GM19351 (cell line): Measurements from ENCODE around the gene IRF3.
"Not testable (repeated sequence)": the region's sequence is repeated elsewhere in the genome, so short reads cannot be mapped to it uniquely, and the experiment has no call there.

Experiments
- ATAC-seq: cut with Tn5 transposase; IDR thresholded peaks from one replicate; pipeline ENCODE4 v1.9.1; 2021; ENCODE audit warnings: mild to moderate bottlenecking, moderate library complexity; ENCODE audit not compliant: unreplicated experiment

The IRF3 gene

GRCh38 chr19:49651820-49652550 lies 13.7 kb downstream of the IRF3 start:
- no peak for ATAC-seq

GRCh38 chr19:49651029-49651819 lies 14.4 kb downstream of the IRF3 start:
- no peak for ATAC-seq

GRCh38 chr19:49646586-49646985 lies 19.1 kb downstream of the IRF3 start:
- no peak for ATAC-seq

GRCh38 chr19:49645995-49646394 lies 19.7 kb downstream of the IRF3 start:
- no peak for ATAC-seq

- ATAC-seq, result no peak
Observed at GRCh38 chr19:49645592-49645991, 20.1 kb downstream of the IRF3 start.

- no peak for ATAC-seq
Observed at GRCh38 chr19:49643466-49643865, 22.2 kb downstream of the IRF3 start.

GRCh38 chr19:49642492-49643035 lies 23.1 kb downstream of the IRF3 start:
- ATAC-seq, result no peak

GRCh38 chr19:49641688-49642491 lies 23.8 kb downstream of the IRF3 start, which contains the start of gene SCAF1:
Gene SCAF1 (plus strand): TSS chr19:49642209. CDS start chr19:49645027, 2,818 bp downstream.
- peak; percentile 51 for ATAC-seq

- peak; percentile 53 for ATAC-seq
Observed at GRCh38 chr19:49640113-49640898, 25.4 kb downstream of the IRF3 start, which contains the start of gene RRAS. Gene RRAS (minus strand): TSS chr19:49640143. CDS start chr19:49640098, 45 bp downstream.

- ATAC-seq, result no peak
Observed at GRCh38 chr19:49639401-49640112, 26.1 kb downstream of the IRF3 start.

GRCh38 chr19:49637821-49638738 lies 27.6 kb downstream of the IRF3 start:
- no peak for ATAC-seq

GRCh38 chr19:49636233-49636932 lies 29.3 kb downstream of the IRF3 start:
- ATAC-seq, result no peak

GRCh38 chr19:49635530-49636232 lies 30.0 kb downstream of the IRF3 start:
- no peak for ATAC-seq

GRCh38 chr19:49633273-49633672 lies 32.4 kb downstream of the IRF3 start:
- not testable (repeated sequence) for ATAC-seq

- ATAC-seq, result no peak
Observed at GRCh38 chr19:49632576-49632975, 33.1 kb downstream of the IRF3 start.

- ATAC-seq, result no peak
Observed at GRCh38 chr19:49631610-49632192, 34.0 kb downstream of the IRF3 start.
